ENCODE data around the gene KLK10.
"Not testable (repeated sequence)": the region's sequence is repeated elsewhere in the genome, so short reads cannot be mapped to it uniquely, and the experiment has no call there.

The KLK10 gene

DNA sequence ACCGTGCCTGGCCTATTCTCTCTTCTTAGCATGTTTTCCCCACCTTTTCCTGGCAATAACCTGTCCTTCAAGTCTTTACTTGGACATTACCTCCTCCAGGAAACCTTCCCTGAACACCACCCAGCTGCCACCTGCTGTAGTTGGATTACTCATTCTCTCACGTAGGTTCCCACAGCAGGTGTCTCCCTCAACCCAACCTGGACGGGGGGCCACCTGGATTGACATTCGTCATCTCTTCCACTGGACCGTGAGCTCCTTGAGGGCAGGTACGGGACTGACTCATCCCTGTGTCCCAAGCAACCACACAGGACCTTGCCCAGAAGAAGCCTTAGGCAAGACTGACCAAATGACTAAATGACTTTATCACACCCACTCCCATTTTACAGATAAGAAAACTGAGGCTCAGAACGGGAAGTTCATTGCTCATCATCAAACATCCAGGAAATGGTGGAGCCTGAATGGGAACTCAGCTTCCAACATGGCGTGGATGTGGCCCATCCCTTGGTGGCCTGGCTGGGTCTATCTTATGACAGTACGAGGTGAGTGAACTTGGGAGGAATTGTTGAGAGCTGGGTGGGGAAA, 46.6 kb downstream of the KLK10 start:
- Mint-ChIP-seq H3K36me3 (no peaks in the 10 kb centered on the region), H3K4me1 (ENCODE audit: low read depth) (no peaks in the 10 kb centered on the region), H3K4me3 (no peak overlapping the region), H3K27ac (no peak overlapping the region), H3K9me3 (ENCODE audit: low read depth) (no peaks in the 10 kb centered on the region), H3K27me3 (peaks cover 40% of the 10 kb centered on the region)

DNA sequence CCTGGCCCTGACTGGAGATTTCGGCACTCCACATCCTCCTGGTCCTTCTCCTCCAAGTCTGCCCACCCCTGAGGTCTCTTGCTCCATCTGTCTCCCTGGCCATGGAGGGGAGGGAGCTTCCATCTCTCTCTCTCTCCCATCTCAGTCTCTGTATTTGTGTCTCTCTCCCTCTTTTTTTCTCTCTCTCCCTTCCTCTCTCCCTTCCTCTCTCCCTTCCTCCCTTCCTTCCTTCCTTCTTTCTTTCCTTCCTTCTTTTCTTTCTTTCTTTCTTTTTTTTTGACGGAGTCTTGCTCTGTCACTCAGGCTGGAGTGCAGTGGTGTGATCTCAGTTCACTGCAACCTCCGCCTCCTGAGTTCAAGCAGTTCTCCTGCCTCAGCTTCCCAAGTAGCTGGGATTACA, 49.7 kb downstream of the KLK10 start:
- not testable (repeated sequence) for H3K4me3 Mint-ChIP-seq; H3K36me3 Mint-ChIP-seq; H3K9me3 Mint-ChIP-seq (ENCODE audit: low read depth); H3K4me1 Mint-ChIP-seq (ENCODE audit: low read depth); H3K27ac Mint-ChIP-seq
- peaks cover 30% of the 10 kb centered on the region for H3K27me3 Mint-ChIP-seq

DNA sequence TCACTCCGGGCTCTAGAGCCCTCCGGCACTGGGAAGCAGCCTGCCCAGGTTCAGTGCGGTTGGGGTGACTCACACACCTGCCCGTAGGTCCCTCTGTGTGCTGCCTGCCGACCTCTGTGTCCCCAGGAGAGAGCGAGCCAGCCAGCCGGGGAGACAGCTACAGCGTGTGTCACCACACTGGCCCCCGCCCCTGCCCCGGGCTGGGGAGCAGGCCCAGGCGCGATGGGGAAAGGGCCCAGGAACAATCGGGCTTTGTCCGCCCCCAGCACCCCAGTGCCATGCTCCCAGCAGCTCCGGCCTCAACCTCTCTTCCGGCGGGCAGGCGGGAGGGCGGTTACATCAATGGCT, 50.1 kb downstream of the KLK10 start, which contains the start of gene KLK6:
KLK6 (minus strand) TSS at position 179 of the 348 bp plus-strand sequence. CDS start 1,487 bp downstream, outside the sequence.
- Mint-ChIP-seq H3K27ac (no peak within 1 kb of the TSS), H3K4me1 (ENCODE audit: low read depth) (no peaks in the 10 kb centered on the region), H3K27me3 (peaks cover 29% of the 10 kb centered on the region), H3K36me3 (no peaks in the 10 kb centered on the region), H3K4me3 (no peak within 1 kb of the TSS), H3K9me3 (ENCODE audit: low read depth) (no peaks in the 10 kb centered on the region)

DNA sequence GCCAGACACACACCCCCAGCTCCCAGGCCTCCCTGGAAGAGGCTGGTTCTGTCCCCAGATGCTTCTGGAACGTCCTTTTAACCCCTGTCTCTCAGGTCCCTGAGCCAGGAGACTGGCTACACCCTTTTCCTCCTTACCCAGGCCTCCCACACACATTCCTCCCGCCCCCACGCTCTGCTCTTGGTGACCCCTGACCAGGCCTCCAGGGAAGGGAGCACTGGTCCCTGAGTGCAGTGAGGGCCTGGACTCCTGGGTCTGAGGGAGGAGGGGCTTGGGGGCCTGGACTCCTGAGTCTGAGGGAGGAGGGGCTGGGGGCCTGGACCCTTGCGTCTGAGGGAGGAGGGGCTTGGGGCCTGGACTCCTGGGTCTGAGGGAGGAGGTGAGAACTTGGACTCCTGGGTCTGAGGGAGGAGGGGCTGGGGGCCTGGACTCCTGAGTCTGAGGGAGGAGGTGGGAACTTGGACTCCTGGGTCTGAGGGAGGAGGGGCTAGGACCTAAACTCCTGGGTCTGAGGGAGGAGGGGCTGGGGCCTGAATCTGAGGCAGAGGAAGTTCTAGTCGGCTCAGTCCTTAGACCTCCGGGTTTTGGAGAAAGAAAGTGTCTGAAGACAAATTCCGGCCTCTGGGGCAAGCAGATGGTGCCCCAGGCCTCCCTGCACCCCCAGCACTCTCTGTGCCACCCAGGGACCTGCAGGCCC, 50.6 kb downstream of the KLK10 start:
- H3K27ac Mint-ChIP-seq, result no peak overlapping the region
- H3K4me3 Mint-ChIP-seq, result no peak overlapping the region
- H3K4me1 Mint-ChIP-seq (ENCODE audit: low read depth), result no peaks in the 10 kb centered on the region
- no peaks in the 10 kb centered on the region for H3K9me3 Mint-ChIP-seq (ENCODE audit: low read depth)
- peaks cover 27% of the 10 kb centered on the region for H3K27me3 Mint-ChIP-seq
- no peaks in the 10 kb centered on the region for H3K36me3 Mint-ChIP-seq

DNA sequence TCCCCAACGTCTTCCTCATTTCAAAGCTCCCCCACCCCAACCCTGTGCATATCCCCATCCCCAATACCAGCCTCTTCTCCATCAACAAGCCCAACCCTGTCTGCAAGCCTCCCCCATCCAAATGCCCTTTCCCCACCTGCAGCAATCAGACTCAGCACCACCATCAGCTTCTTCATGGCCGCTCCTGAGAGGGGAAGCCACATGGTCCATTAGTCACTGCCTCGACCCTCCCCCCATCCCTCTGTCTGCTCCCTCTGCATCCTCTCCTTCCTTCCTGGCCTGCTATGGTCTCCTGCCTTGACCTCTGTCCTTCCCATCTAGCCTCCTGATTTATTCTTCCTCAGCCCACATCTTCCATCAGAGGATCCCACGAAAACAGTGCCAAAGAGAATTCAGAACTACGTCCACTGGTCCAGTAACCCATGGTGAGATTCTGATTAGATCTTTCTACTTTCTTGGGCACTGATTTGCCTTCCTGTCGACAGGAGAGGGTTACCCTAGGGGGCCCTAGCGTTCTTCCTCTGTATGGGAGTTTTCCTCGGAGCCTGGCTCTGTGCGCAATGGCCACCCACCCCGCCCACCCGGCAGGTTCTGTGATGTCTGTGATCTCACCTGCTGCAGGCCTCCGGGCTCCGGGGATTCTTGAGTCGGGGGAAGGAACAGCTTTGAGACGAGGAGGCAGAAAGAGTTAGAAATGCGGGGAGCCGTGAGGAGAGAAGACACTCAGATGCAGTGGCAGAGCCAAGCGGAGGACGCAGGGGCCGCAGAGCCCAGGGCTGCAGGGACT, 51.4 kb downstream of the KLK10 start:
- H3K4me3 Mint-ChIP-seq, result no peak overlapping the region
- H3K27ac Mint-ChIP-seq, result no peak overlapping the region
- no peaks in the 10 kb centered on the region for H3K9me3 Mint-ChIP-seq (ENCODE audit: low read depth)
- no peaks in the 10 kb centered on the region for H3K4me1 Mint-ChIP-seq (ENCODE audit: low read depth)
- peaks cover 30% of the 10 kb centered on the region for H3K27me3 Mint-ChIP-seq
- no peaks in the 10 kb centered on the region for H3K36me3 Mint-ChIP-seq

DNA sequence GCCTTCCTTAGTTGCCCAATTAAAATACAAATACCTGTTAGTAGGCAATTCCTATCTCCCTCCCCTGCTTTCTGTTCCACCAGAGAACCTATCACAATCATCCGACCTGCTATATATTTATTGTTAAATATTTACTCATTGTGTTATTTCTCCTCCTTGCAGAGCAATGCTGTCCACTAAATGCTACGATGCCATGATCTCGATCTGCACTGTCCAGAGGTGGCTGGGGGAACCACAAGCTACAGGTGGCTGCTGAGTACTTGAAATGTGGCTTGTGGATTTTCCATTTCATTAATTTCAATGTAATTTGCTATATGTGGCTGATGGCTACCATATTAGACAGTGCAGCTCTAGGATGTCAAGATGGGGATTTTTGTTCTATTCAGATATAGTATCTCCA, 55.2 kb downstream of the KLK10 start:
- no peak overlapping the region for H3K4me3 Mint-ChIP-seq
- peaks cover 22% of the 10 kb centered on the region for H3K27me3 Mint-ChIP-seq
- no peaks in the 10 kb centered on the region for H3K4me1 Mint-ChIP-seq (ENCODE audit: low read depth)
- peaks cover 4% of the 10 kb centered on the region for H3K9me3 Mint-ChIP-seq (ENCODE audit: low read depth)
- H3K27ac Mint-ChIP-seq, result no peak overlapping the region
- H3K36me3 Mint-ChIP-seq, result no peaks in the 10 kb centered on the region

DNA sequence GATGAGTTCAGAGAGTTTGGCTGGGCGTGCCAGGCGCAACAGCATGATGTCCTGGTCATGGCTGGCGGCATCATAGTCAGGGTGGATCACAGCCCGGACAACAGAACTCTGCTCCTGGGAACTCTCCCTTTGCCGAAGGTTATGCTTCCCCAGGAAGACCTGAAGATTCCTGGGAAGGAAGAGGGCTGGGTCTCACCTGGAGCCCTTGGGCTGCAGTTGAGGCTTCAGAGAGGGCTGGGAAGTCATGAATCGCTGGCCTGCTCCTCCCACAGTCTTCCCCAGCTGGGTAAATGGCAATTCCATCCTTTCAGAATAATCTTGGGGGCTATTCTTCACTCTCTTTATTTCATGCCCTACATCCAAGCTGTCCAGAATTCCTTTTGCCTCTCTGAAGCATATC, 56.1 kb downstream of the KLK10 start:
- no peak overlapping the region for H3K27ac Mint-ChIP-seq
- H3K4me3 Mint-ChIP-seq, result no peak overlapping the region
- H3K9me3 Mint-ChIP-seq (ENCODE audit: low read depth), result peaks cover 4% of the 10 kb centered on the region
- H3K36me3 Mint-ChIP-seq, result no peaks in the 10 kb centered on the region
- H3K4me1 Mint-ChIP-seq (ENCODE audit: low read depth), result no peaks in the 10 kb centered on the region
- peaks cover 27% of the 10 kb centered on the region for H3K27me3 Mint-ChIP-seq
